Iris pigment epithelial cell (primary cell): Measurements from ENCODE around the gene SERPINA3.
A peak's percentile ranks its signal among the peaks of the same experiment; 100 is the strongest.
"Not testable (repeated sequence)": the region's sequence is repeated elsewhere in the genome, so short reads cannot be mapped to it uniquely, and the experiment has no call there.

Source experiments
- DNase-seq: peaks from one replicate; pipeline ENCODE4 v3.0.0-alpha.2; 2011; ENCODE audit warnings: low read depth

The SERPINA3 gene

GRCh38 chr14:94612174-94612573, at the start of gene SERPINA3:
SERPINA3 (plus strand) TSS chr14:94612391; CDS start chr14:94614442, 2,051 bp downstream.
- DNase-seq, result peak; percentile 61

- DNase-seq, result no peak
Measured at GRCh38 chr14:94562941-94563883, 49.0 kb upstream of the SERPINA3 start.

- DNase-seq, result no peak
Measured at GRCh38 chr14:94564381-94564780, 47.8 kb upstream of the SERPINA3 start.

GRCh38 chr14:94568186-94568585, 44.0 kb upstream of the SERPINA3 start:
- DNase-seq, result no peak

- no peak for DNase-seq
Measured at GRCh38 chr14:94569381-94570001, 42.7 kb upstream of the SERPINA3 start.

- no peak for DNase-seq
Measured at GRCh38 chr14:94570002-94570400, 42.2 kb upstream of the SERPINA3 start.

- no peak for DNase-seq
Measured at GRCh38 chr14:94570440-94570839, 41.8 kb upstream of the SERPINA3 start.

- peak; percentile 10 for DNase-seq
Measured at GRCh38 chr14:94571395-94571794, 40.8 kb upstream of the SERPINA3 start.

- peak; percentile 67 for DNase-seq
Measured at GRCh38 chr14:94571950-94572349, 40.2 kb upstream of the SERPINA3 start.

- no peak for DNase-seq
Measured at GRCh38 chr14:94572637-94573303, 39.4 kb upstream of the SERPINA3 start.

- DNase-seq, result no peak
Measured at GRCh38 chr14:94573475-94574277, 38.5 kb upstream of the SERPINA3 start.

GRCh38 chr14:94574336-94574735, 37.9 kb upstream of the SERPINA3 start:
- DNase-seq, result no peak

GRCh38 chr14:94575730-94576585, 36.2 kb upstream of the SERPINA3 start:
- DNase-seq, result peak; percentile 85

- DNase-seq, result not testable (repeated sequence)
Measured at GRCh38 chr14:94577472-94577871, 34.7 kb upstream of the SERPINA3 start.

- no peak for DNase-seq
Measured at GRCh38 chr14:94578712-94579111, 33.5 kb upstream of the SERPINA3 start.

GRCh38 chr14:94581127-94581999, 30.8 kb upstream of the SERPINA3 start, which contains the start of gene SERPINA5:
SERPINA5 (plus strand) TSS chr14:94581426; CDS start chr14:94587363, 5,937 bp downstream.
- DNase-seq, result peak; percentile 52

- peak; percentile 52 for DNase-seq
Measured at GRCh38 chr14:94582199-94582750, 29.9 kb upstream of the SERPINA3 start.

GRCh38 chr14:94582851-94583250, 29.3 kb upstream of the SERPINA3 start:
- DNase-seq, result no peak

- DNase-seq, result no peak
Measured at GRCh38 chr14:94583557-94583956, 28.6 kb upstream of the SERPINA3 start.
